Measurements from ENCODE around the gene LRP1B.
"Not testable (repeated sequence)": the region's sequence is repeated elsewhere in the genome, so short reads cannot be mapped to it uniquely, and the experiment has no call there.

Gene LRP1B

GRCh38 chr2:140496714-140497113 is 1634.1 kb downstream of the LRP1B start:
- DNase-seq (ENCODE audit: extremely low spot score, insufficient read length, low read depth) (no peak), FAIRE-seq (no peak)

GRCh38 chr2:140491876-140492275 is 1638.9 kb downstream of the LRP1B start:
- DNase-seq (ENCODE audit: extremely low spot score, insufficient read length, low read depth) (no peak), FAIRE-seq (no peak)

- FAIRE-seq (no peak), DNase-seq (ENCODE audit: extremely low spot score, insufficient read length, low read depth) (no peak)
Observed at GRCh38 chr2:140489193-140489592, 1641.6 kb downstream of the LRP1B start.

- FAIRE-seq (no peak), DNase-seq (ENCODE audit: extremely low spot score, insufficient read length, low read depth) (no peak)
Observed at GRCh38 chr2:140481136-140481535, 1649.7 kb downstream of the LRP1B start.

GRCh38 chr2:140473851-140474250 is 1657.0 kb downstream of the LRP1B start:
- FAIRE-seq, result no peak
- no peak for DNase-seq (ENCODE audit: extremely low spot score, insufficient read length, low read depth)

GRCh38 chr2:140472676-140473075 is 1658.1 kb downstream of the LRP1B start:
- DNase-seq (ENCODE audit: extremely low spot score, insufficient read length, low read depth), result no peak
- no peak for FAIRE-seq

GRCh38 chr2:140465301-140465700 is 1665.5 kb downstream of the LRP1B start:
- no peak for DNase-seq (ENCODE audit: extremely low spot score, insufficient read length, low read depth)
- FAIRE-seq, result no peak

- DNase-seq (ENCODE audit: extremely low spot score, insufficient read length, low read depth), result no peak
- no peak for FAIRE-seq
Observed at GRCh38 chr2:140462990-140463389, 1667.8 kb downstream of the LRP1B start.

GRCh38 chr2:140457483-140457882 is 1673.3 kb downstream of the LRP1B start:
- DNase-seq (ENCODE audit: extremely low spot score, insufficient read length, low read depth), result no peak
- FAIRE-seq, result no peak

GRCh38 chr2:140455315-140455714 is 1675.5 kb downstream of the LRP1B start:
- FAIRE-seq, result no peak
- no peak for DNase-seq (ENCODE audit: extremely low spot score, insufficient read length, low read depth)

GRCh38 chr2:140454717-140455116 is 1676.1 kb downstream of the LRP1B start:
- FAIRE-seq (no peak), DNase-seq (ENCODE audit: extremely low spot score, insufficient read length, low read depth) (no peak)

GRCh38 chr2:140451324-140451723 is 1679.5 kb downstream of the LRP1B start:
- DNase-seq (ENCODE audit: extremely low spot score, insufficient read length, low read depth), result no peak
- FAIRE-seq, result no peak

- FAIRE-seq (no peak), DNase-seq (ENCODE audit: extremely low spot score, insufficient read length, low read depth) (no peak)
Observed at GRCh38 chr2:140442319-140442718, 1688.5 kb downstream of the LRP1B start.

GRCh38 chr2:140440815-140441214 is 1690.0 kb downstream of the LRP1B start:
- DNase-seq (ENCODE audit: extremely low spot score, insufficient read length, low read depth) (no peak), FAIRE-seq (no peak)

- DNase-seq (ENCODE audit: extremely low spot score, insufficient read length, low read depth) (no peak), FAIRE-seq (no peak)
Observed at GRCh38 chr2:140436936-140437335, 1693.9 kb downstream of the LRP1B start.

GRCh38 chr2:140427033-140427432 is 1703.8 kb downstream of the LRP1B start:
- DNase-seq (ENCODE audit: extremely low spot score, insufficient read length, low read depth); FAIRE-seq: not testable (repeated sequence)

GRCh38 chr2:140424471-140424870 is 1706.3 kb downstream of the LRP1B start:
- no peak for DNase-seq (ENCODE audit: extremely low spot score, insufficient read length, low read depth)
- FAIRE-seq, result no peak

- FAIRE-seq (no peak), DNase-seq (ENCODE audit: extremely low spot score, insufficient read length, low read depth) (no peak)
Observed at GRCh38 chr2:140422759-140423158, 1708.1 kb downstream of the LRP1B start.

- no peak for FAIRE-seq
- DNase-seq (ENCODE audit: extremely low spot score, insufficient read length, low read depth), result no peak
Observed at GRCh38 chr2:140417504-140417903, 1713.3 kb downstream of the LRP1B start.

GRCh38 chr2:140416577-140416976 is 1714.2 kb downstream of the LRP1B start:
- no peak for DNase-seq (ENCODE audit: extremely low spot score, insufficient read length, low read depth)
- FAIRE-seq, result no peak

GRCh38 chr2:140415035-140415434 is 1715.8 kb downstream of the LRP1B start:
- not testable (repeated sequence) for DNase-seq (ENCODE audit: extremely low spot score, insufficient read length, low read depth); FAIRE-seq

- FAIRE-seq (no peak), DNase-seq (ENCODE audit: extremely low spot score, insufficient read length, low read depth) (no peak)
Observed at GRCh38 chr2:140410695-140411094, 1720.1 kb downstream of the LRP1B start.

GRCh38 chr2:140401056-140401455 is 1729.8 kb downstream of the LRP1B start:
- DNase-seq (ENCODE audit: extremely low spot score, insufficient read length, low read depth) (no peak), FAIRE-seq (no peak)

Data from GM18507 (cell line).